ENCODE measurements around the gene GLI3.

DNA sequence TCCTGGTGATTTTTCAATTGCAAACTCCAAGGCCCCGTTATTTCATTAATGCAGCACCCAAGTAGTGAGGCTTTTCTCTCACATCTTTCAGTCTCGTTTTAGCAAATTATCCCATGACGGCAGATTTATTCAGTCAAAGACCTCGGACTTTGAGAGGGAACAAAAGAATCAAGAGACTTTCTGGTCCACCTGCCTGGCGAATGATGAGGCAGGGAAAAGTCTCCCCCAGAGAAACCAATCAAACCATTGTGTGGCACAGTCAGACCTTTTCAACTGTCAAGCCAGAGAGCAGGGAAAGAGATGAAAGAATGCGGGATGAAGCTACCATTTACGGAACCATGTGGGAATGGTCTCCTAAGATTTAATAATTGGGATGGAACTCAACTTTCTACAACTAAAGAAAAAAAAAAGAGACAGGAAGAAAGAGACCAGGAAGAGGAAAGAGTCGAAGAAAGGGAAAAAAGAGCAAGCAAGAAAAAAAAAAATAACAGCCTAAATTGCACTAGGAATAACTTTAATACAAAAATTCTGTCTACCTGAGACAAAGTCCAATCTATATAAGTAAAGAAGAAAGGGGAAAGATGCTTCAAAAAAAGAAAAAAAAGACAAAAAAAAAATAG is 22.8 kb downstream of the GLI3 start:
- no peak for TF ChIP-seq POLR2A (IDR thresholded peaks at IDR 0.05)
- TF ChIP-seq, protein P1, sequence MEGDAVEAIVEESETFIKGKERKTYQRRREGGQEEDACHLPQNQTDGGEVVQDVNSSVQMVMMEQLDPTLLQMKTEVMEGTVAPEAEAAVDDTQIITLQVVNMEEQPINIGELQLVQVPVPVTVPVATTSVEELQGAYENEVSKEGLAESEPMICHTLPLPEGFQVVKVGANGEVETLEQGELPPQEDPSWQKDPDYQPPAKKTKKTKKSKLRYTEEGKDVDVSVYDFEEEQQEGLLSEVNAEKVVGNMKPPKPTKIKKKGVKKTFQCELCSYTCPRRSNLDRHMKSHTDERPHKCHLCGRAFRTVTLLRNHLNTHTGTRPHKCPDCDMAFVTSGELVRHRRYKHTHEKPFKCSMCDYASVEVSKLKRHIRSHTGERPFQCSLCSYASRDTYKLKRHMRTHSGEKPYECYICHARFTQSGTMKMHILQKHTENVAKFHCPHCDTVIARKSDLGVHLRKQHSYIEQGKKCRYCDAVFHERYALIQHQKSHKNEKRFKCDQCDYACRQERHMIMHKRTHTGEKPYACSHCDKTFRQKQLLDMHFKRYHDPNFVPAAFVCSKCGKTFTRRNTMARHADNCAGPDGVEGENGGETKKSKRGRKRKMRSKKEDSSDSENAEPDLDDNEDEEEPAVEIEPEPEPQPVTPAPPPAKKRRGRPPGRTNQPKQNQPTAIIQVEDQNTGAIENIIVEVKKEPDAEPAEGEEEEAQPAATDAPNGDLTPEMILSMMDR (IDR thresholded peaks at IDR 0.05): no peak
